K562 (cell line): ENCODE measurements around the gene EHBP1. TPM values are rescaled to one million over a fixed set of nuclear protein-coding genes. Genes with fewer than 3 reads are reported as not detected.

Experiments used
- ATAC-seq: fragments of 200-7000 bp; cut with Tn5 transposase; 3 replicates; pipeline ENCODE4 v1.9.1; 2020; ENCODE audit warnings: moderate library complexity
- BruUV-seq: library from RNA; stranded (reverse); fragments of 400-500 nt; replicated peaks from 2 replicates; lab custom pipeline; 2021; lab: Mats Ljungman, UMichigan
- CTCF ChIA-PET: fragments of 300-600 bp; formaldehyde crosslinking; extraction: SDS; loops from one replicate; lab custom pipeline; 2021; ENCODE audit warnings: low intra/inter-chr PET ratio; lab: Yijun Ruan, JAX
- POLR2A ChIA-PET: fragments of 300-600, 350-650 bp; sonication (Branson Sonifier 250); formaldehyde crosslinking; extraction: SDS; loops from one replicate; lab custom pipeline; 2021; ENCODE audit warnings: antibody characterized with exemption, inconsistent platforms; lab: Yijun Ruan, JAX
- DNase-seq, 4 experiments: peaks; one replicate each; pipeline versions ENCODE4 v3.0.0 to v3.0.0-alpha.2; 2011 to 2018; ENCODE audit warnings: low spot score in 3 of 4, mixed read lengths in 3 of 4; ENCODE audit errors: extremely low read depth in 1 of 4
- FAIRE-seq: peaks from 2 replicates; lab custom pipeline; 2011; peaks lifted over from hg19 to GRCh38; lab: Jason Lieb, UNC
- H2AFZ ChIP-seq: 2 replicates; pipeline ENCODE4 v1.6.0; 2011; ENCODE audit warnings: low read depth, low read length, control low read depth, inconsistent platforms
- H3K27ac ChIP-seq: fragments of 200-600 bp; 3 replicates; pipeline ENCODE4 v1.8.0; 2011; ENCODE audit warnings: low read depth, mild to moderate bottlenecking, control low read depth, inconsistent platforms, low read length, moderate library complexity, mixed read lengths; ENCODE audit errors: extremely low read depth
- H3K27me3 ChIP-seq, 2 experiments: fragments of 300-600 bp in 1 of 2; 2 replicates in 1 of 2; 3 replicates in 1 of 2; pipeline versions ENCODE4 v1.6.0 to v1.8.0; 2011; ENCODE audit warnings: inconsistent platforms in 2 of 2, low read length in 2 of 2, mild to moderate bottlenecking in 1 of 2, mixed read lengths in 1 of 2, moderate library complexity in 1 of 2; ENCODE audit not compliant: control insufficient read depth in 2 of 2, insufficient read depth in 2 of 2
- H3K36me3 ChIP-seq: fragments of 300-600 bp; 3 replicates; pipeline ENCODE4 v1.8.0; 2011; ENCODE audit warnings: mild to moderate bottlenecking, low read length, inconsistent platforms; ENCODE audit not compliant: control insufficient read depth, insufficient read depth
- H3K4me1 ChIP-seq, 2 experiments: fragments of 200-600 bp in 1 of 2; replicated peaks in 1 of 2; 2 replicates in 1 of 2; 3 replicates in 1 of 2; pipeline versions ENCODE4 v1.5.1 to v1.8.0; 2011; ENCODE audit warnings: inconsistent platforms in 2 of 2, low read length in 2 of 2, mild to moderate bottlenecking in 1 of 2, mixed read lengths in 1 of 2, moderate library complexity in 1 of 2; ENCODE audit not compliant: control insufficient read depth in 2 of 2, insufficient read depth in 2 of 2
- H3K4me2 ChIP-seq: 2 replicates; pipeline ENCODE4 v1.6.1; 2011; ENCODE audit warnings: low read length, control low read depth, inconsistent platforms, mixed read lengths; ENCODE audit not compliant: insufficient read depth
- H3K4me3 ChIP-seq: fragments of 200-600 bp; sonication (generic), shearing (Covaris generic); 2 replicates; pipeline ENCODE4 v1.5.1; 2016; ENCODE audit warnings: control low read depth, inconsistent platforms
- H3K79me2 ChIP-seq: fragments of 200-600 bp; 3 replicates; pipeline ENCODE4 v1.8.0; 2011; ENCODE audit warnings: low read length, inconsistent platforms; ENCODE audit not compliant: control insufficient read depth, insufficient read depth
- H3K9ac ChIP-seq, 2 experiments: 2 replicates each; pipeline versions ENCODE4 v1.6.0 to v1.6.1; 2011; ENCODE audit warnings: low read depth in 2 of 2, low read length in 2 of 2, control low read depth in 1 of 2, inconsistent platforms in 1 of 2, mild to moderate bottlenecking in 1 of 2, mixed read lengths in 1 of 2; ENCODE audit not compliant: insufficient read depth in 1 of 2
- H3K9me1 ChIP-seq: one replicate; pipeline ENCODE4 v1.6.0; 2011; ENCODE audit warnings: inconsistent platforms, mild to moderate bottlenecking, low read length, moderate library complexity; ENCODE audit not compliant: control insufficient read depth, insufficient read depth
- H3K9me3 ChIP-seq: replicated peaks from 2 replicates; pipeline ENCODE4 v1.5.1; 2011; ENCODE audit warnings: low read depth, low read length, inconsistent platforms; ENCODE audit not compliant: control insufficient read depth, insufficient read depth
- H4K20me1 ChIP-seq: replicated peaks from 2 replicates; pipeline ENCODE4 v1.6.1; 2011; ENCODE audit warnings: low read length, inconsistent platforms, mixed read lengths; ENCODE audit not compliant: control insufficient read depth, insufficient read depth
- CBFA2T3 ChIP-seq: fragments of 450-650 bp; IDR thresholded peaks from 2 replicates; pipeline ENCODE4 v1.6.1; 2017
- ELF1 ChIP-seq: fragments of 200-800 bp; sonication (Bioruptor generic); IDR thresholded peaks from 2 replicates; pipeline ENCODE4 v1.6.1; 2016; ENCODE audit warnings: missing genetic modification characterization, missing compliant biosample characterization
- FIP1L1 ChIP-seq: fragments of 200-400 bp; formaldehyde crosslinking; IDR thresholded peaks from 2 replicates; pipeline ENCODE4 v1.6.1; 2018; ENCODE audit warnings: mild to moderate bottlenecking, low read depth, low read length; ENCODE audit not compliant: poor library complexity, severe bottlenecking
- HNRNPH1 ChIP-seq: fragments of 200-400 bp; formaldehyde crosslinking; optimal IDR thresholded peaks from 2 replicates; pipeline ENCODE3; 2017; ENCODE audit warnings: low read depth, mild to moderate bottlenecking, low read length, moderate library complexity
- OTX1 ChIP-seq: fragments of 450-650 bp; formaldehyde crosslinking; IDR thresholded peaks from 2 replicates; pipeline ENCODE4 v1.4.0; 2022; ENCODE audit warnings: mild to moderate bottlenecking
- PHF20 ChIP-seq: fragments of 450-650 bp; IDR thresholded peaks from 2 replicates; pipeline ENCODE4 v1.6.1; 2018; ENCODE audit not compliant: partially characterized antibody
- THRAP3 ChIP-seq: fragments of 450-650 bp; IDR thresholded peaks from 2 replicates; pipeline ENCODE4 v1.6.1; 2016; ENCODE audit warnings: mild to moderate bottlenecking, inconsistent platforms, borderline replicate concordance
- ZKSCAN1 ChIP-seq: fragments of 150-350 bp; IDR thresholded peaks from 2 replicates; pipeline ENCODE4 v1.6.1; 2016; ENCODE audit warnings: low read depth, low read length
- ZNF431 ChIP-seq: sonication (generic); formaldehyde crosslinking; IDR thresholded peaks from 2 replicates; pipeline ENCODE4 v1.8.0; 2022; ENCODE audit warnings: mild to moderate bottlenecking, missing genetic modification reagents
- WGBS: fragments of 100-300 bp; shearing (Covaris generic); methylation state at CpG from one replicate; pipeline ENCODE4 v1.1.6; 2016; ENCODE audit warnings: low coverage, mixed read lengths; ENCODE audit not compliant: insufficient coverage; ENCODE audit errors: missing lambda C conversion rate; 5-methylcytosine and 5-hydroxymethylcytosine counted together
- in situ Hi-C: fragments of 300-500 bp; cut with MboI; formaldehyde crosslinking; loops from 4 replicates; pipeline ENCODE4 v1.15.0; 2018; ENCODE audit warnings: inconsistent platforms, mixed read lengths
- intact Hi-C: fragments of 100-400 bp; cut with micrococcal nuclease; formaldehyde crosslinking; loops from 2 replicates; pipeline ENCODE4 v1.14.2; 2022
- polyA plus RNA-seq, 8 experiments: library from polyadenylated mRNA; depleted of rRNA in 4 of 8; stranded (reverse) in 5 of 8; unstranded in 3 of 8; fragments of >200 nt; fragmentation: Nextera tagmentation in 2 of 8; fragmentation: Illumina TruSeq in 1 of 8; extraction: Ambion mirVana in 2 of 8; extraction: Trizol in 1 of 8; gene quantifications; 2 replicates each; pipeline versions ENCODE4 v1.2.1 to v1.2.3, GENCODE V29; 2011 to 2014; ENCODE audit warnings: inconsistent platforms in 1 of 8, missing spikeins in 1 of 8
- total RNA-seq, 7 experiments: library from RNA; depleted of rRNA in 6 of 7; stranded (reverse); fragments of >200 nt in 6 of 7; fragmentation: Illumina TruSeq in 2 of 7; extraction: Trizol in 2 of 7; gene quantifications; 2 replicates each; pipeline versions ENCODE4 v1.2.1 to v1.2.3, GENCODE V29; 2011 to 2021; ENCODE audit warnings: low replicate concordance in 1 of 7
- TF ChIP-seq, protein P1 (sequence below): sonication (generic); formaldehyde crosslinking; IDR thresholded peaks from 2 replicates; pipeline ENCODE4 v1.8.1; 2023; ENCODE audit warnings: mild to moderate bottlenecking, missing genetic modification reagents
- TF ChIP-seq, protein P2 (sequence below), 2 experiments: fragments of 250-450 bp in 1 of 2; fragments of 450-650 bp in 1 of 2; sonication (Bioruptor Pico) in 1 of 2; IDR thresholded peaks; 2 replicates each; pipeline versions ENCODE4 v1.6.1 to v1.8.0; 2016 to 2021; ENCODE audit warnings: mild to moderate bottlenecking in 2 of 2, moderate library complexity in 2 of 2, missing compliant biosample characterization in 1 of 2, missing genetic modification characterization in 1 of 2
- TF ChIP-seq, protein P3 (sequence below): sonication (generic); formaldehyde crosslinking; IDR thresholded peaks from 2 replicates; pipeline ENCODE4 v1.8.0; 2022; ENCODE audit warnings: mild to moderate bottlenecking, missing genetic modification reagents
- TF ChIP-seq, protein P4 (sequence below), 3 experiments: fragments of 200-800 bp in 1 of 3; fragments of 250-450 bp in 1 of 3; fragments of 450-650 bp in 1 of 3; sonication (Bioruptor Pico) in 1 of 3; sonication (Bioruptor generic) in 1 of 3; formaldehyde crosslinking in 1 of 3; IDR thresholded peaks; 2 replicates each; pipeline versions ENCODE4 v1.6.1 to v1.8.0; 2016 to 2022; ENCODE audit warnings: mild to moderate bottlenecking in 2 of 3, missing genetic modification characterization in 2 of 3, missing compliant biosample characterization in 1 of 3, moderate library complexity in 1 of 3

Gene EHBP1
- total and polyA plus RNA-seq, 9 of the 15 experiments (the other 6 are each of a cell fraction or from before 2014, with no cell fraction given): 8.9 to 26.6 (median 19.3) TPM

DNA sequence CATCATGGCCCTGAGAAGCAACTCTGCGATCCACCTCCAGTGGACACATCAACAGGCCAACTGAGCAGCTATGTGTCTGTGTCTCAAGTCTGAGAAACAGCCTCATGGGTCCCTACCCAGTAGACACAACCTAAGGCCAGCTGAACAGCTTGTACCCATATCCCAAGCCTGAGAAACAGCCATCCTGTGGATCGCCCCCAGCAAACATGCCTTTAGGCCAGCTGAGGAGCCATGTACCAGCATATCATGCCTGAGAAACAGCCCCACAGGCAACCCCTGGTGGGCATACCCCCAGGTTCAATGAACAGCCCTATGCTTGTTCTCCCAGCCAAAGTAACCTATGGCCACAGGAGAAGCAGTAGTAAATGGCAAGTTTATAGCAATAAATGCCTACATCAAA is 218.4 kb downstream of the EHBP1 start (continued):
- TF ChIP-seq, protein P1, sequence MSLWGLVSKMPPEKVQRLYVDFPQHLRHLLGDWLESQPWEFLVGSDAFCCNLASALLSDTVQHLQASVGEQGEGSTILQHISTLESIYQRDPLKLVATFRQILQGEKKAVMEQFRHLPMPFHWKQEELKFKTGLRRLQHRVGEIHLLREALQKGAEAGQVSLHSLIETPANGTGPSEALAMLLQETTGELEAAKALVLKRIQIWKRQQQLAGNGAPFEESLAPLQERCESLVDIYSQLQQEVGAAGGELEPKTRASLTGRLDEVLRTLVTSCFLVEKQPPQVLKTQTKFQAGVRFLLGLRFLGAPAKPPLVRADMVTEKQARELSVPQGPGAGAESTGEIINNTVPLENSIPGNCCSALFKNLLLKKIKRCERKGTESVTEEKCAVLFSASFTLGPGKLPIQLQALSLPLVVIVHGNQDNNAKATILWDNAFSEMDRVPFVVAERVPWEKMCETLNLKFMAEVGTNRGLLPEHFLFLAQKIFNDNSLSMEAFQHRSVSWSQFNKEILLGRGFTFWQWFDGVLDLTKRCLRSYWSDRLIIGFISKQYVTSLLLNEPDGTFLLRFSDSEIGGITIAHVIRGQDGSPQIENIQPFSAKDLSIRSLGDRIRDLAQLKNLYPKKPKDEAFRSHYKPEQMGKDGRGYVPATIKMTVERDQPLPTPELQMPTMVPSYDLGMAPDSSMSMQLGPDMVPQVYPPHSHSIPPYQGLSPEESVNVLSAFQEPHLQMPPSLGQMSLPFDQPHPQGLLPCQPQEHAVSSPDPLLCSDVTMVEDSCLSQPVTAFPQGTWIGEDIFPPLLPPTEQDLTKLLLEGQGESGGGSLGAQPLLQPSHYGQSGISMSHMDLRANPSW (CRISPR knock-in tag): no peak

DNA sequence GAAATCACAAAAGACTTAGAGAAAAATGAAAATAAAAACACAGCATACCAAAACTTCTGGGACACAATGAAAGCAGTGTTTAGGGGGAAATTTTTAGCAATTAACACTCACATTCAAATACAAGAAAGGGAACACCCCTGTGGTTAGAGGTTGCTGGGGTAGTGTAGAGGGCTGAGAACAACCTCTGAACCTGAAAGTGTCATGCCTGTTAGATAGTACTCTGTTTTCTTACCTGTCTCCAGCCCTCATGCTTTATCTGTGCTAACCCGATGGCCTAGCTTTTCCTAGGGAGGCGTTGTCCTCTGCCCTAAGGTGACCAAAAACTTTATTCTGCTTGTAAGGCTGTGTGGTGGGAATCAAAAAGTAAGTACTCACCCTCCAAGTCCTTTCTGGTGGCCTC is 222.5 kb downstream of the EHBP1 start:
- Histone ChIP-seq H3K9ac (no peak overlapping the region), H3K4me2 (no peak overlapping the region), H3K79me2 (no peaks in the 10 kb centered on the region), H3K27me3 (no peaks in the 10 kb centered on the region), H3K4me3 (no peak overlapping the region), H3K9me1 (no peaks in the 10 kb centered on the region), H3K27ac (peak overlapping the region; percentile 10; the same call in 1 of the 3 replicates), H3K4me1 (no peaks in the 10 kb centered on the region; a peak in 1 of 5 replicates), H3K9me3 (no peaks in the 10 kb centered on the region), H4K20me1 (no peaks in the 10 kb centered on the region), H2AFZ (no peak overlapping the region), H3K36me3 (no peaks in the 10 kb centered on the region)
- peak; percentile 89 for ATAC-seq
- BruUV-seq: no TSS peak
- intact Hi-C loops: no loop called here
- peak; percentile 61 for FAIRE-seq
- WGBS: 6% methylated on average over 2 of the region's 2 CpGs
- POLR2A ChIA-PET: interaction anchor here (0.6 kb wide), 1 partner anchor 279 kb away, joined by 3 read pairs; no protein-coding TSS in a partner anchor
- CTCF ChIA-PET: no interaction called here
- peak in 3 of 4 experiments; percentile 9 to 54 (median 46) for DNase-seq
- in situ Hi-C loops: loop anchor here (25.0 kb wide), 1 partner anchor 259 kb away; no protein-coding TSS in a partner anchor
- TF ChIP-seq OTX1 (CRISPR knock-in tag) (no peak), ZKSCAN1 (no peak), HNRNPH1 (no peak), THRAP3 (no peak), FIP1L1 (no peak), ZNF431 (CRISPR knock-in tag) (no peak), PHF20 (no peak), ELF1 (tag) (no peak), CBFA2T3 (peak; percentile 50)
- TF ChIP-seq, protein P2, sequence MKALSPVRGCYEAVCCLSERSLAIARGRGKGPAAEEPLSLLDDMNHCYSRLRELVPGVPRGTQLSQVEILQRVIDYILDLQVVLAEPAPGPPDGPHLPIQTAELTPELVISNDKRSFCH (CRISPR knock-in tag; IDR thresholded peaks at IDR 0.05): no peak
- TF ChIP-seq, protein P2 (tag; IDR thresholded peaks at IDR 0.05): no peak
- TF ChIP-seq, protein P3, sequence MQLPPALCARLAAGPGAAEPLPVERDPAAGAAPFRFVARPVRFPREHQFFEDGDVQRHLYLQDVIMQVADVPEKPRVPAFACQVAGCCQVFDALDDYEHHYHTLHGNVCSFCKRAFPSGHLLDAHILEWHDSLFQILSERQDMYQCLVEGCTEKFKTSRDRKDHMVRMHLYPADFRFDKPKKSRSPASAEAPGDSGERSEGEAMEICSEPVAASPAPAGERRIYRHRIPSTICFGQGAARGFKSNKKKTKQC (CRISPR knock-in tag): no peak
- TF ChIP-seq, protein P4, sequence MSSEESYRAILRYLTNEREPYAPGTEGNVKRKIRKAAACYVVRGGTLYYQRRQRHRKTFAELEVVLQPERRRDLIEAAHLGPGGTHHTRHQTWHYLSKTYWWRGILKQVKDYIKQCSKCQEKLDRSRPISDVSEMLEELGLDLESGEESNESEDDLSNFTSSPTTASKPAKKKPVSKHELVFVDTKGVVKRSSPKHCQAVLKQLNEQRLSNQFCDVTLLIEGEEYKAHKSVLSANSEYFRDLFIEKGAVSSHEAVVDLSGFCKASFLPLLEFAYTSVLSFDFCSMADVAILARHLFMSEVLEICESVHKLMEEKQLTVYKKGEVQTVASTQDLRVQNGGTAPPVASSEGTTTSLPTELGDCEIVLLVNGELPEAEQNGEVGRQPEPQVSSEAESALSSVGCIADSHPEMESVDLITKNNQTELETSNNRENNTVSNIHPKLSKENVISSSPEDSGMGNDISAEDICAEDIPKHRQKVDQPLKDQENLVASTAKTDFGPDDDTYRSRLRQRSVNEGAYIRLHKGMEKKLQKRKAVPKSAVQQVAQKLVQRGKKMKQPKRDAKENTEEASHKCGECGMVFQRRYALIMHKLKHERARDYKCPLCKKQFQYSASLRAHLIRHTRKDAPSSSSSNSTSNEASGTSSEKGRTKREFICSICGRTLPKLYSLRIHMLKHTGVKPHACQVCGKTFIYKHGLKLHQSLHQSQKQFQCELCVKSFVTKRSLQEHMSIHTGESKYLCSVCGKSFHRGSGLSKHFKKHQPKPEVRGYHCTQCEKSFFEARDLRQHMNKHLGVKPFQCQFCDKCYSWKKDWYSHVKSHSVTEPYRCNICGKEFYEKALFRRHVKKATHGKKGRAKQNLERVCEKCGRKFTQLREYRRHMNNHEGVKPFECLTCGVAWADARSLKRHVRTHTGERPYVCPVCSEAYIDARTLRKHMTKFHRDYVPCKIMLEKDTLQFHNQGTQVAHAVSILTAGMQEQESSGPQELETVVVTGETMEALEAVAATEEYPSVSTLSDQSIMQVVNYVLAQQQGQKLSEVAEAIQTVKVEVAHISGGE (CRISPR knock-in tag; IDR thresholded peaks at IDR 0.05): no peak
